Measurements from ENCODE around the gene RPGRIP1.
"Not testable (repeated sequence)": the region's sequence is repeated elsewhere in the genome, so short reads cannot be mapped to it uniquely, and the experiment has no call there.

RPGRIP1 gene

DNA sequence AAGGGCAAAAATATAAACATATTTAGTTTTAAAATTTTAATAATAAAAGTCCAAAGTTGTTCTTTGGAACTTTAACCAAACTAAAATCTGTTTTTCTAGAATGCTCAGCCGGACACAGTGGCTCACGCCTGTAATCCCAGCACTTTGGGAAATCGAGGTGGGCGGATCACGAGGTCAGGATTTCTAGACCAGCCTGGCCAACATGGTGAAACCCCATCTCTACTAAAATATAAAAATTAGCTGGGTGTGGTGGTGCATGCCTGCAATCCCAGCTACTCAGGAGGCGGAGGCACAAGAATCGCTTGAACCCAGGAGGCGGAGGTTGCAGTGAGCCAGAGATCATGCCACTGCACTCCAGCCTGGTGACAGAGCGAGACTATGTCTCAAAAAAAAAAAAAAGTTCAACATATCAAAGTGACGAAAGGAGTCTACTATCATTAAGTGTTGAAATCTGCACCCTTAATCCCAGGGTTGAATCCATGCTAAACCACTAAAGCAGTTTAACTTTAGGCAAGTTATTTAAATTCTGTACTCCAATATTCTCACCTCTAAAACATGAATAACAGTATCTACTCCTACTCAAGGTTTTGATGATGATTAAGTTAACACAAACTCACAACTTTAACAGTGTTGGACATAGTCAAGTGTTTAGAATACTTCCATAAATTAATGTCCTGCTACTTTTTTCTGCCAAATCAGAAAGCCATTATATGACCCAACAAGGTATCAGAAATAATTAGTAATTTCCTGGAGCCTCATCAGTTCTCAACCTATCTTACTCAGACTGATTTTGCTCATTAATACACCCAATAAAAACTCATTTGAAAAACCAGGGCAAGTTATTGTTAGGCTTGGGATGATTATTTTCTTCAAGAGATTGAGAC lies 21.6 kb upstream of the RPGRIP1 start:
- no peak for DNase-seq (ENCODE audit: low spot score)

GRCh38 chr14:21258889-21259787 lies 20.7 kb upstream of the RPGRIP1 start:
- DNase-seq (ENCODE audit: low spot score): no peak

DNA sequence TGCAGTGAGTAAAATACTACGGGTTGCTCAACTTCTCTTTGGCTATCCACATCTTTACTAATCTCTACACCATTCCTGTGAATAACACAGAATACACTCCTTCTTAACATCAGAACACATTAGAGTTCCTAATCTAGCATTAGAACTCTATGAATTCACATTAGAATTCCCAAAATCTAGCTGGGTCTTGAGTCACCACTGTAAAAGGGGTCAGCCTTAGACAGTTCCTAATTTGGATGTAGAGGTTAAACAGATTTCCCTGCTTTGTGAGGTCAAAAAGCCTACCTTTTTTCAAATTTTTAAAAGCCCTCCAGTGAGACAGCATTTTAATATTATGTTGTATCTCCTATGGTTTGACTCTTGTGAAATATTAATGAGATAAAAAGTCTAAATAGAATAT lies 18.1 kb upstream of the RPGRIP1 start:
- DNase-seq (ENCODE audit: low spot score): no peak

DNA sequence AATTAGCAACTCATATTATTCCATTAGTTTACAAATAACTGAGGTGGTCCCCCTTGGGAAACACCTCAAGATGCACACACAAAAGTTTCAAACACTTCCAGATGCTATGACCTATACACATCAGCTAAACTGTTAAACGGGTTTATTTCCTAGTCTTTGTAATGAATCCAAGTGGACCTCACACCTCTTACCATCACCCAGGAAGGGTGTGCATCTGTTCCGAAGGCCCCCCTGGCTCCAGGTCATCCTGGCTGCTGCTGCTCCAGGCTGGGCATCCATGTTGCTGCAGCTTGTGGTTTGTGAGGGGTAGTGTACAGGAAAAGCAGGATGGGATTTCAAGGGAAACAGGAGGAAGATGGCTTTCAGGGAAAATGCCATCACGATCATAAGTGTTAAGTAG lies 17.5 kb upstream of the RPGRIP1 start:
- no peak for DNase-seq (ENCODE audit: low spot score)

DNA sequence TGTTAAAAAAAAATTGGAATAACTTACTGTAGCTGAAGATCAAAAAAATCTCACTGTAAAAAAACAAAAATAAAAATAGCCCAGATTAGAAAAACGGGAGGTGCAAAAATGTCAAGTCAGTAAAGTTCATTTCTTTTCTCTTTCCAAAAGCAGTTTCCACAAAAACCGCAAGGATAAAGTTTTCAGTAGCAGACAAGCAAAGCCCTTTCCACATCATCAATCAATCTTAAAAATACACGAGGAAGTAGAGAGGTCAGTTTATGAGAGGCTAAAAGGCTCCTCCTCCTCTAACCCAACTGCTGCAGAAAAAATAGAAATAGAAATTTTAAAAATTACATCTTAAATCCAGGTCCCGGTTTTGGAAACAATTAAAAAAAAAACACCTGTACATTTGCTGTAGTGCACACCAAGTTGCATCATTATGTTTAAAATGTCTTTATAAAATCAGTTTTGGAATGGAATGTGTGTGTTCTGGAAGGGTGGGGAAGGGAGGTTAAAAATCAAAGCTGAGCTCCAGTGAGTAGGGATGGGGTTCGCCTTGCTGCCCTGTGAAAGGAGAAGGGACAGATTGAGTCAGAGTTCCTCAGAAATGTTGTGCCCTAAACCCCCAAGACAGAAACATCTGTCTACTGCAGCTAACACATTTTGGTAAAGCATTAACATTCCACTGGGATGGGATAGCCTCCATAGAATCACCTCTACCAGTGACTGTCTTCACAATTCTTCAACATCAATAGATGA lies 16.4 kb upstream of the RPGRIP1 start:
- no peak for DNase-seq (ENCODE audit: low spot score)

GRCh38 chr14:21264025-21264801 lies 15.7 kb upstream of the RPGRIP1 start:
- peak; percentile 79 for DNase-seq (ENCODE audit: low spot score)

DNA sequence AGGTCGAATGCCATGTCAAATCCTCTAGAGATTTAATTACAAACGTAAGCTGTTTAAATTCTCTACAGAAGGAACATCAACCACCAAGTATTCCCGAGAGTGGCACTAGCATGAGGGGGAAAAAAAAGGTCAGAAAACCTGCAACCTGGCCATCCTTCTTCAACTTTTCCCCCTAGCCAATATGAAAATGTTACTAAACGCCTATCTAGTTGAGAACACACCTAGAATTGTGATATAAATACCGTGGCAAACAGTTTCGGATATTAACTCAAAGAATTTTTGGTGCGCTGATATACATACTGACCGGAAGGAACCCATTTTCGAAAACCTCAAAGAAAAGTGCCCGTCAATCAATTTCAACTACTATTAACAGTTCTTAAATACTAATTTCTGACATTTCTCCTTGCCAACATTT lies 12.4 kb upstream of the RPGRIP1 start:
- DNase-seq (ENCODE audit: low spot score): no peak

DNA sequence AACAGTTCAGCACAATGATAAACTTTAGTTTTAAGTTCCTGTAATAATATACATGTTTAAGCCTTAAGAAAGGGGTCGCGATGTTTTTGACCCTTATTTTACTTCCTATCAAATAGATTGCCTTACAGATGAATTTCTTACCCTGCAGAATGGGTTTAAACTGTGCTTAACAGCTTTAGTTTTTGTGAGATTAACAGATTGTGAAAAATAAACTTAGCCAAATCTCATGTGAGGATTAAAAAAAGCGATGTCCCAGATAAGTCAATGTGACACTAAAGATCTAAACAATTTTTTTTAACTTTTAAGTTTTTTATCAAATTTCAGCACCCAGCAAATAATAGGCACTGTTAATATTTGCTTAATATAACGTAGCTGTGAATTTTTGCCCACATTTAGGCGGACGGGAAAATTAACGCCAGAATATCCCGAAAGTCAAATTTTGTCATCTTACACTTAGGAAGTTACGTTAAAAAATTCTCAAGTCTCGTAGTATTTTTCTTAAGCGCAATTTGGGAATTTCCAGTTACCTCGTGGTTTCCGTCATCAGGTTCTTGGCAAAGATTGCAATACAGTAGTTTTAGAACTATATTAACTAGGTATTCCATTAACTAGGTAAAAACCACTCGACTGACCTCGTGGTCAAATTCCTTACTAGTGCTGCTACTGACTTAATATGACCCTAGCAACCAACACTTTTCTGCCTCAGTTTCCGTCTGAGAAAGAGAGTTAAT lies 11.8 kb upstream of the RPGRIP1 start:
- peak; percentile 28 for DNase-seq (ENCODE audit: low spot score)

GRCh38 chr14:21268617-21269251 lies 11.1 kb upstream of the RPGRIP1 start:
- DNase-seq (ENCODE audit: low spot score): peak; percentile 40

DNA sequence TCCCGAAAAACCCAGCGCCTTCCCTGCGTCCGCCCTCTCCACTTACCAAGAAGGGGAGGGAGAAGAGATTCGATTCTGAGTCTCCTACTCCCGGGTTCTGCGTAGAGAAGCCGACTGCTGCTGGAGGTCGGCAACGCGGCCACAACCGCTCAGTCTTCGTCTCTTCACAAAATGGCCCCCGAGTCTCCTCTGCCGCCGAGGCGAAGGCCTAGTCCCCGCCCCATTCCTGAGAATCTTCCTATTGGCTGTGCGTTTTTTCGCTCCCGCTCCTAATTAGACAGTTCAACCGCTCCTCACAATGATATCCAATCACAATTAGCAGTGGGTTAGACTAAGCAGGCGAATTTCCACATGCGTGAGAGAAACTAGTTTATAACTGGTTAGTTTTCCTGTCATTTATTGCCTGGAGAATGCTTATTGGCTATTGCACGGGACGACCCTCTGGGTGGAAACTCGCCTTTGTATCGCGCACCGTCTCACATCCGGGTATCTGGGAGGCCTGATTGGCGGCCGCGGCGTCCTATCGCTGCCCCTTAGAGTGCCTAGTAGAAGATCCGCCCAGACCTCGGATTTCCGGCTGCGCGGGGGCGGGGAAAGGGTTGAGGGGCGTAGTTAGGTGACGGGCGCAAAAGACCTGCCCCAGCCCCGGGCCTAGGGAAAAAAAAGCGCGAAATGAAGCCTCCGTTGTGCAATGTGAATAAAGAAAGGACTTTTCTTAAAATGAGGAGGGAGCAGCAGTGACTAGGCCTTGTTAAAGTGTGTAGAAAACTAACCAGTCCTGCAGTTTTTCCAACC lies 10.4 kb upstream of the RPGRIP1 start, which contains the start of gene HNRNPC:
Gene HNRNPC (minus strand): TSS at position 191 of the 795 bp plus-strand sequence. CDS start 35,249 bp downstream, outside the sequence.
- peak; percentile 100 for DNase-seq (ENCODE audit: low spot score)

DNA sequence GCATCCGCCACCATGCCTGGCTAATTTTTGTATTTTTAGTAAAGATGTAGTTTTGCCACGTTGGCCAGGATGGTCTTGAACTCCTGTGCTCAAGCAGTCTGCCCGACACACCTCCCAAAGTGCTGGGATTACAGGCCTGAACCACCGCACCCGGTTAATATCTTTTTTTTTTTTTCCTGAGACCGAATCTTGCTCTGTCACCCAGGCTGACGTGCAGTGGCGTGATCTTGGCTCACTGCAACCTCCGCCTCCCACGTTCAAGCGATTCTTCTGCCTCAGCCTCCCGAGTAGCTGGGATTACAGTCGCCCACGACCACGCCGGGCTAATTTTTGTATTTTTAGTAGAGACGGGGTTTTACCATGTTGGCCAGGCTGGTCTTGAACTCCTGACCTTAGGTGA lies 7.2 kb upstream of the RPGRIP1 start:
- DNase-seq (ENCODE audit: low spot score): not testable (repeated sequence)

DNA sequence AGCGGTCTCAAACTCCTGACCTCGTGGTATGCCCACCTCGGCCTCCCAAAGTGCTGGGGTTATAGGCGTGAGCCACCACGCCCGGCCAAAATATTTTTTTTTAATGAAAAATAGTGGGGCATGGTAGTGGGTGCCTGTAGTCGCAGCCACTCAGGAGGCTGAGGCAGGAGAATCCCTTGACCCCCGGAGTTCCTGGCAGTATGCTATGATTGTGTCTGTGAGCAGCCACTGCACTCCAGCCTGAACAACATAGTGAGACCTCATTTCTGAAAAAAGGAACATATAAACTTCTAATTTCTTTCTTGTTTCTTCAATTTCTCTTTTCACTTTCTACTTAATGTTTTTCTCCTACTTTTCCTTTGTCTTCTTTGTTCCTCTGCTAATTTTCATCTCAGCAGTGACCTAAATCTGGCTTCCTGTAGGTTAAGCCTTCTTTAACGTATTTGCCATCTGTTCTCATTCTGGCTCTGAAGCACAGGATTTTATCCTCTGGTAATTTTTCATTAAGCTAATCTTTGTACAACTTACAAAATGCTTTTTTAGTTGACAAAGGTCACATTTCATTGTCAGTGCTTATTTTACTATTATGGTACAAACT lies 4.5 kb upstream of the RPGRIP1 start:
- DNase-seq (ENCODE audit: low spot score): no peak

DNA sequence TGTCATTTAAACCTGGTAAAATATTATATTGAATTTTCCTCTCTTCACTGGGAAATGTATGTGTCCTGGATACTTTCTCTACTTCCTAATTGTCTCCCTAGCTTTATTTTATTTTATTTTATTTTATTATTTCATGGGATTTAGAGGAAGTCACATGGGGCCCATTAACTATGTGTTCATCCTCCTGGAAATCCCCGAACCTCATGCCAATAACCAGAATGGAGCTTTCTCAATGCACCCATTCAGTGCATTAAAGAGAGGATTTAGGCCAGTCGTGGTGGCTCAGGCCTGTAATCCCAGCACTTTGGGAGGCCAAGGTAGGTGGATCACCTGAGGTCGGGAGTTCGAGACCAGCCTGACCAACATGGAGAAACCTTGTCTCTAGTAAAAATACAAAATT lies 1.3 kb upstream of the RPGRIP1 start:
- no peak for DNase-seq (ENCODE audit: low spot score)

DNA sequence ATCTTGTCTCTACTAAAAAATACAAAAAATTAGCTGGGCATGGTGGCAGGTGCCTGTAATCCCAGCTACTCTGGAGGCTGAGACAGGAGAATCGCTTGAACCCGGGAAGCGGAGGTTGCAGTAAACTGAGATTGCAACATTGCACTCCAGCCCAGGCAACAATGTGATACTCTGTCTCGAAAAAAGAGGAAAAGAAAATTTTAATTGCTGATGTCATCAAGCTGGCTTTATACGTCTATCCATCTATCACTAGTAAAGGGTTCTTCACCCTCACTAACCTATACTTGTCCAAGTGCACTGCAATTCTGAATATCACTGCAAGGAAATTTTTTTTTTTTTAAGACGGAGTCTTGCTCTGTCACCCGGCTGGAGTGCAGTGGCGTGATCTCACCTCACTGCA lies 2.0 kb downstream of the RPGRIP1 start:
- not testable (repeated sequence) for DNase-seq (ENCODE audit: low spot score)

DNA sequence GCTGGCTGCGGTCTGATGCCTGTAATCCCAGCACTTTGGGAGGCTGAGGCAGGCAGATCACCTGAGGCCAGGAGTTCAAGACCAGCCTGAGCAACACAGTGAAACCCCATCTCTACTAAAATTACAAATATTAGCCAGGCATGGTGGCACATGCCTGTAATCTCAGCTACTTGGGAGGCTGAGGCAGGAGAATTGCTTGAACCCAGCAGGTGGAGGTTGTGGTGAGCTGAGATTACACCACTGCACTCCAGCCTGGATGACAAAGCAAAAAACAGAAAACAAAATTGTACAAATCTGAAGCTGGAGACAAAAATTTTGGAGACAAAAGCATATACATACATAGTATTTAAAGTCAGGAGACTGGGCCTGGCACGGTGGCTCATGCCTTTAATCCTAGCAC lies 6.6 kb downstream of the RPGRIP1 start:
- DNase-seq (ENCODE audit: low spot score): not testable (repeated sequence)

- no peak for DNase-seq (ENCODE audit: low spot score)
These were observed 7.3 kb downstream of the RPGRIP1 start for GRCh38 chr14:21287168-21287567.

DNA sequence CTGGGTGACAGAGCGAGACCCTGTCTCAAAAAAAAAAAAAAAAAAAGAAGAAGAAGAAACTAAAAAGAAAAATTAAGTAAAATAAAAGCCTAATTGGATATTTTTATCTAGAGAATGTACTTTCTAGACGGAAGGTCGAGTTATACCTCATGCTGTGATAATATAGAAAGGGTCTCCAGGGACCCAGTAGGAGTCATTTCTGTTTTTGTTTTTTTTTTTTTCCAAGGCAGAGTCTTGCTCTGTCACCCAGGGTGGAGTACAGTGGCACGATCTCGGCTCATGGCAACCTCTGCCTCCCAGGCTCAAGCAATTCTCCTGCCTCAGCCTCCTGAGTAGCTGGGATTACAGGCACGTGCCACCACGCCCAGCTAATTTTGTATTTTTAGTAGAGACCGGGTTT lies 14.1 kb downstream of the RPGRIP1 start:
- not testable (repeated sequence) for DNase-seq (ENCODE audit: low spot score)

DNA sequence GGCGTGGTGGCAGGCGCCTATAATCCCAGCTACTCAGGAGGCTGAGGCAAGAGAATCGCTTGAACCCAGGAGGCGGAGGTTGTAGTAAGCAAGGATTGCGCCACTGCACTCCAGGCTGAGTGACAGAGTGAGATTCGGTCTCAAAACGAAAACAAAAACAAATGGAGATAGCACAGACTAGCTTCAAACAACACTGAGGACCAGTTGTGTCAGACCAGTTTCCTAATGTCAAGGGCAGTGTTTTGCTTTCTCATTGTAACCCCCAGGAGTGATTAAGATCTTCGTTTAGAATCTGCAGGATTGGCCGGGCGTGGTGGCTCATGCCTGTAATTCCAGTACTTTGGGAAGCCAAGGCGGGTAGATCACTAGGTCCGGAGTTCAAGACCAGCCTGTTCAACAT lies 18.5 kb downstream of the RPGRIP1 start:
- no peak for DNase-seq (ENCODE audit: low spot score)
